Adrenal gland (tissue), 12 donors: ENCODE measurements around the gene CSTPP1. TPM values are rescaled to one million over a fixed set of nuclear protein-coding genes. Genes with fewer than 3 reads are reported as not detected.
"Not testable (repeated sequence)": the region's sequence is repeated elsewhere in the genome, so short reads cannot be mapped to it uniquely, and the experiment has no call there.

ENCODE experiments used
- DNase-seq, 7 donors: peaks; one replicate each; pipeline ENCODE4 v3.0.0-alpha.2; 2019 to 2020
- H3K27ac ChIP-seq, 5 donors: fragments of 200-600 bp; sonication (generic) in 4 of 5; 1 replicate in 3 of 5; 2 replicates in 2 of 5; pipeline versions ENCODE4 v1.5.1 to v1.8.0; 2016 to 2020; ENCODE audit warnings: mild to moderate bottlenecking in 1 of 5
- H3K27me3 ChIP-seq: fragments of 200-600 bp; 2 replicates; pipeline ENCODE4 v1.8.0; 2021
- H3K36me3 ChIP-seq, 2 donors: fragments of 200-600 bp; replicated peaks in 1 of 2; 1 replicate in 1 of 2; 2 replicates in 1 of 2; pipeline versions ENCODE4 v1.5.1 to v1.8.0; 2018 to 2022
- H3K4me1 ChIP-seq, 2 donors: fragments of 200-600 bp; replicated peaks in 1 of 2; 1 replicate in 1 of 2; 2 replicates in 1 of 2; pipeline versions ENCODE4 v1.5.1 to v1.8.0; 2018 to 2021
- H3K4me3 ChIP-seq, 4 donors: fragments of 200-600 bp; sonication (generic) in 3 of 4; one replicate each; pipeline ENCODE4 v1.5.1; 2016 to 2018
- H3K9me3 ChIP-seq, 3 donors: fragments of 200-600 bp; sonication (generic) in 1 of 3; replicated peaks in 1 of 3; 1 replicate in 2 of 3; 2 replicates in 1 of 3; pipeline versions ENCODE4 v1.5.1 to v1.8.0; 2016 to 2021
- CTCF ChIP-seq, 6 experiments: fragments of 450-650 bp in 4 of 6; fragments of 200-600 bp in 2 of 6; sonication (generic) in 1 of 6; IDR thresholded peaks; 1 replicate in 5 of 6; 2 replicates in 1 of 6; pipeline versions ENCODE4 v1.5.1 to v1.8.0; 2016 to 2021; ENCODE audit warnings: antibody characterized with exemption in 6 of 6, mild to moderate bottlenecking in 2 of 6, moderate library complexity in 1 of 6
- POLR2A ChIP-seq, 2 donors: fragments of 450-650 bp; IDR thresholded peaks; one replicate each; pipeline ENCODE4 v1.6.1; 2017; ENCODE audit warnings: antibody characterized with exemption in 2 of 2, mild to moderate bottlenecking in 2 of 2, moderate library complexity in 1 of 2
- WGBS, 4 donors: extraction: QIAGEN DNeasy Blood & Tissue Kit in 2 of 4; methylation state at CpG; one replicate each; pipeline versions ENCODE4 v1.1.5 to v1.1.7; 2013 to 2017; 5-methylcytosine and 5-hydroxymethylcytosine counted together
- intact Hi-C, 2 donors: fragments of 100-400 bp; cut with DNase I; formaldehyde crosslinking; loops; one replicate each; pipeline versions ENCODE4 v1.14.1 to v1.15.0; 2022 to 2023
- polyA plus RNA-seq, 3 donors: library from polyadenylated mRNA; stranded (reverse); fragments of 200-250 nt in 2 of 3; fragments of 350-450 nt in 1 of 3; fragmentation: Illumina TruSeq in 1 of 3; extraction: RNeasy Lipid Tissue Mini Kit (QIAGEN cat#74804) in 1 of 3; gene quantifications; one replicate each; pipeline ENCODE4 v1.2.3, GENCODE V29; 2013 to 2014
- total RNA-seq, 9 donors: library from RNA; depleted of rRNA in 4 of 9; stranded (reverse); fragments of >200 nt in 4 of 9; fragments of 120-200 nt in 1 of 9; fragmentation: NEBNext Ultra II Directional in 1 of 9; extraction: Animal tissue kit (Norgen Biotek cat#: 25700) in 1 of 9; gene quantifications; one replicate each; pipeline versions ENCODE4 v1.1.0 to v1.2.4, GENCODE V29; 2013 to 2023
- donor health status: healthy with polysubstance abuse.
- donor health status: Bipolar disorder and iron deficiency.
- donor health status: DM: yes; HTN: yes; CAD: no.
- donor health status: DM: no; HTN: no; CAD: no.
- donor health status: DM: no; HTN: no; CAD: no.
- donor health status: DM: yes; HTN: yes; CAD: no.

The CSTPP1 gene
- total and polyA plus RNA-seq, 12 donors = 17.6 to 63.0 (median 24.4) TPM

GRCh38 chr11:47070769-47071168 is 134.2 kb downstream of the CSTPP1 start:
- Histone ChIP-seq H3K4me3 (no peak overlapping the region), H3K4me1 (peaks cover 0 to 11% of the 10 kb centered on the region in 2 donors), H3K27ac (no peak overlapping the region), H3K36me3 (no peaks in the 10 kb centered on the region), H3K27me3 (no peaks in the 10 kb centered on the region), H3K9me3 (no peaks in the 10 kb centered on the region)
- TF ChIP-seq CTCF (IDR thresholded peaks at IDR 0.05) (no peak), POLR2A (IDR thresholded peaks at IDR 0.05) (no peak)
- no peak for DNase-seq
- intact Hi-C loops = no loop called here
- 86 to 97% (median 92%) methylated on average over 1 of the region's 1 CpG for WGBS, 4 donors

DNA sequence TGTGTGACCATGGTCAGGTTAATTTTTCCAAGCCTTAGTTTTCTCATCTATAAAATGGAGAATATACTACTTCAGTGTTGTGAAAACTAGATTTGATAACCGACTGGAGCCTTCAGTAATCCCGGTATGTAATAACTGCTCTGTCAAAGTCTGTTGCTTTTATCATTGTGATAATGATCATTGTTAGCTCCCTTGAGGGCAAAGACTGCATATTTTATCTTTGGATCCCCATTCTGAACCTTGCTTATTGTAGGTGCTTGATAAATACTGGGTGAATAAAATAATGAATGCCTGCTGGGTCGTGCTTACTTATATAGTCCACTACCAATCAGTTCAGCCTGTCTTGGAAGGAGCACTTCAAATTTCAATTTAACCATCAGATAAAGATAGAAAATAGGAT is 134.8 kb downstream of the CSTPP1 start:
- Histone ChIP-seq H3K27ac (peak overlapping the region in 1 of 5 donors; percentile 4), H3K4me1 (peaks cover 0 to 11% of the 10 kb centered on the region in 2 donors), H3K4me3 (no peak overlapping the region), H3K27me3 (no peaks in the 10 kb centered on the region), H3K9me3 (no peaks in the 10 kb centered on the region), H3K36me3 (no peaks in the 10 kb centered on the region)
- DNase-seq = no peak
- TF ChIP-seq POLR2A (IDR thresholded peaks at IDR 0.05) (no peak), CTCF (IDR thresholded peaks at IDR 0.05) (no peak)
- WGBS, 4 donors = 67 to 71% (median 69%) methylated on average over 3 of the region's 3 CpGs
- intact Hi-C loops = no loop called here

DNA sequence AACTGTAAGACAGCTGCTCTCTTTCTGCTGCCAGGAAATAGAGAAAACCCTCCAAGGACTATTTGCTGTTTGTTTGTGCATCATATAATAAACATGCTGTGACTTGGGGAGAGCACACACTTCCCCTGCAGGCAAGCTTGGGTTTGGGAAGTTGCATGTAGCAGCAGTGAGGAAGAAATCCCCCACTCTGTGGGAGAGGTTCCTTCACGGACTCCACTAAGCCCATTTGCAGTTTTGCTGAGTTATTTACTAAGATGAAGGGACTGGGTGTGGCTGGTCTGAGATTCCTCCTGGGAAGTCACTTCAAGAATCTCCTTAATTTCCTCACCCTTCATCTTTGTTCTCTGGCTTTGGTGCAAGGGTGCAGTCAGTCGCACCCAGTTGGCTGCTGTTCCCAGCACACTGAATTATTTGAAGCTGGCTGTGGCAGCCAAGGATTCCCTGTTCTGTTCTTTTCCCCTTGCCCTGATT is 135.3 kb downstream of the CSTPP1 start:
- intact Hi-C loops = no loop called here
- no peaks in the 10 kb centered on the region for H3K27me3 ChIP-seq
- H3K4me1 ChIP-seq = peaks cover 0 to 10% of the 10 kb centered on the region in 2 donors
- DNase-seq = no peak
- H3K4me3 ChIP-seq = no peak overlapping the region
- no peaks in the 10 kb centered on the region for H3K36me3 ChIP-seq
- TF ChIP-seq POLR2A (IDR thresholded peaks at IDR 0.05) (no peak), CTCF (IDR thresholded peaks at IDR 0.05) (no peak)
- peak overlapping the region in 1 of 5 donors; percentile 4 for H3K27ac ChIP-seq
- no peaks in the 10 kb centered on the region for H3K9me3 ChIP-seq
- 68 to 79% (median 71%) methylated on average over 2 of the region's 2 CpGs for WGBS, 4 donors

DNA sequence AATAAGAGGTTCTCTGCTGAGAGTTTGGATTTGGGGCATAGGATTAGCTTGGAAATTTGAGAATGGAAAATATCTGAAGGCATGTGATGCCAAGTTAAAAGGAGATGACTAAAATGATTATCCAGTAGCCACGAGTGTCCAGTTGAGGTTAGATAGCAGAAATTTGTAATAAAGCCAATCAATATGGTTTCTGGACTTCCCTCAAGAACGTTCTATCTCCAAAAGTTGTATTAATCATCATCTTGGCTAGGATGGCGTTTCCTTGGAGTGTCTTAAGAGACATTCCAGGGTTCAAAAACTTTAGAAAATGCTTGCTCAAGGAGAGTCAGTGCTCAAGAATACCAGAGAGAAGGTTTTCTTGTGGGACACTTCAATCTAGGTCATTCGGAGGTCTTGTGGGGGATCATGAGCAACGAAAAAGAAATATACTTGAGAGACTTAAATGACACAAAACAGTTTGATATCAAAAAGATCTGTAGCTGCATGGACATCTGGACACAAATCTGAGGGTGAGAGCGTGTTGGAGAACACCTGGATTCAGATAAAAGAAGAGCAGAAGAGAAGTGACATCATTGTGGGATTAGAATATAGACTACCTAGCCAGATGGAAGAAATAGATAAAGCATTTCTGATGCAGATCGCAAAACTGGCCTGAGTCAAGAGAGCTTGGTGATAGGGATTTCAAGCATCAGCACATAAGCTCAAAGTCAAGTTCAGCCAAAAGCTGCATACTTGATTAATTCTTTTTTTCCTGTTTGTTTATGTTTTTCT is 142.4 kb downstream of the CSTPP1 start:
- no peak for DNase-seq
- no peak overlapping the region for H3K27ac ChIP-seq
- H3K9me3 ChIP-seq = no peaks in the 10 kb centered on the region
- no peaks in the 10 kb centered on the region for H3K36me3 ChIP-seq
- H3K27me3 ChIP-seq = no peaks in the 10 kb centered on the region
- H3K4me3 ChIP-seq = no peak overlapping the region
- 63 to 68% (median 66%) methylated on average over 7 of the region's 7 CpGs for WGBS, 4 donors
- intact Hi-C loops = no loop called here
- no peaks in the 10 kb centered on the region for H3K4me1 ChIP-seq
- no peak for TF ChIP-seq CTCF (IDR thresholded peaks at IDR 0.05)
- TF ChIP-seq POLR2A (IDR thresholded peaks at IDR 0.05) = no peak

DNA sequence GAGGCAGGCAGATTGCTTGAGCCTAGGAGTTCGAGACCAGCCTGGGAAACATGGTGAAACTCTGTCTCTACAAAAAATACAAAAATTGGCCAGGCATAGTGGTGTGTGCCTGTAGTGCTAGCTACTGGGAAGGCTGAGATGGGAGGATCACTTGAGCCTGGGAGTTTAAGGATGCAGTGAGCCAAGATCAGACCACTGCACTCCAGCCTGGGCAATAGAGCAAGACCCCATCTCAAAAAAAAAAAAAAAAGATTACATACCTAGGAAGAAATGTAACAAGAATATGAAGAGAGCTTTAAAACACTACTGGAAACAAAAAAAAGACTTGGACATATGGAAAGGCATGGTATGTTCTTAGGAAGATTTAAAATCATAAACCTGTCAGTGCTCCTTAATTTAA is 144.2 kb downstream of the CSTPP1 start:
- intact Hi-C loops, H3K4me3 ChIP-seq, DNase-seq, H3K9me3 ChIP-seq, H3K36me3 ChIP-seq, H3K4me1 ChIP-seq, H3K27ac ChIP-seq, H3K27me3 ChIP-seq: not testable (repeated sequence)
- WGBS, 4 donors = 95 to 100% (median 96%) methylated on average over 1 of the region's 1 CpG
